Gastroesophageal sphincter (tissue), 4 donors: ENCODE results near the gene SLFNL1. TPM values are rescaled to one million over a fixed set of nuclear protein-coding genes. Genes with fewer than 3 reads are reported as not detected.

Experiments used
- ATAC-seq: fragments of 150-250 bp; one replicate; pipeline ENCODE4 v1.9.1; 2016; ENCODE audit warnings: mild to moderate bottlenecking, moderate library complexity
- H3K27ac ChIP-seq, 4 donors: fragments of 200-600 bp; sonication (generic) in 3 of 4; 1 replicate in 3 of 4; 2 replicates in 1 of 4; pipeline ENCODE4 v1.5.1; 2016 to 2019
- H3K27me3 ChIP-seq: fragments of 200-600 bp; sonication (generic); one replicate; pipeline ENCODE4 v1.5.1; 2019
- H3K36me3 ChIP-seq, 2 donors: fragments of 200-600 bp; sonication (generic); one replicate each; pipeline ENCODE4 v1.5.1; 2019; ENCODE audit warnings: control low read depth in 1 of 2
- H3K4me1 ChIP-seq, 3 donors: fragments of 200-600 bp; sonication (generic); 1 replicate in 2 of 3; 2 replicates in 1 of 3; pipeline ENCODE4 v1.5.1; 2016 to 2019; ENCODE audit warnings: control low read depth in 2 of 3
- H3K4me3 ChIP-seq, 2 donors: fragments of 200-600 bp; sonication (generic); one replicate each; pipeline ENCODE4 v1.5.1; 2019; ENCODE audit warnings: mild to moderate bottlenecking in 1 of 2, moderate library complexity in 1 of 2
- H3K9me3 ChIP-seq, 3 donors: fragments of 200-600 bp; sonication (generic); one replicate each; pipeline ENCODE4 v1.5.1; 2017 to 2019; ENCODE audit warnings: control low read depth in 2 of 3
- CTCF ChIP-seq, 4 experiments: fragments of 200-600 bp in 2 of 4; fragments of 450-650 bp in 2 of 4; sonication (generic) in 1 of 4; IDR thresholded peaks; one replicate each; pipeline ENCODE4 v1.5.1; 2017 to 2019; ENCODE audit warnings: antibody characterized with exemption in 4 of 4, mild to moderate bottlenecking in 2 of 4, moderate library complexity in 2 of 4
- EP300 ChIP-seq: sonication (generic); formaldehyde crosslinking; IDR thresholded peaks from one replicate; pipeline ENCODE4 v1.6.1; 2017; ENCODE audit warnings: antibody characterized with exemption, mild to moderate bottlenecking
- POLR2A ChIP-seq, 2 donors: fragments of 450-650 bp; IDR thresholded peaks; one replicate each; pipeline ENCODE4 v1.6.1; 2017; ENCODE audit warnings: antibody characterized with exemption in 2 of 2, mild to moderate bottlenecking in 2 of 2, moderate library complexity in 1 of 2
- POLR2AphosphoS5 ChIP-seq: sonication (generic); formaldehyde crosslinking; IDR thresholded peaks from one replicate; pipeline ENCODE4 v1.6.1; 2017; ENCODE audit warnings: antibody characterized with exemption
- WGBS, 2 donors: methylation state at CpG; one replicate each; pipeline ENCODE4 v1.1.5; 2018; ENCODE audit warnings: low coverage in 1 of 2; 5-methylcytosine and 5-hydroxymethylcytosine counted together
- total RNA-seq, 4 donors: library from RNA; depleted of rRNA; stranded (reverse); fragments of >200 nt; gene quantifications; one replicate each; pipeline ENCODE4 v1.1.0, GENCODE V29; 2016

SLFNL1 gene
- total RNA-seq, 4 donors from 2014 or later = 0.35 to 0.81 (median 0.41) TPM

- peaks cover 0 to 91% of the 10 kb centered on the region in 2 donors for H3K36me3 ChIP-seq
- H3K4me1 ChIP-seq = peaks cover 0 to 26% (median 4%) of the 10 kb centered on the region in 3 donors
- no peaks in the 10 kb centered on the region for H3K27me3 ChIP-seq
- 79% methylated on average over 2 of the region's 10 CpGs; no CpG with 5 or more reads in 1 of the 2 donors for WGBS, 2 donors
- no peak overlapping the region for H3K4me3 ChIP-seq
- TF ChIP-seq CTCF (IDR thresholded peaks at IDR 0.05) (no peak), POLR2A (IDR thresholded peaks at IDR 0.05) (no peak), POLR2AphosphoS5 (no peak), EP300 (no peak)
- H3K9me3 ChIP-seq = no peaks in the 10 kb centered on the region
- no peak for ATAC-seq
- H3K27ac ChIP-seq = peak overlapping the region in 3 of 4 donors; percentile 66 to 74 (median 68)
These were observed 24.8 kb upstream of the SLFNL1 start for GRCh38 chr1:41046347-41046775.

- Histone ChIP-seq H3K4me3 (no peak overlapping the region), H3K9me3 (no peaks in the 10 kb centered on the region), H3K36me3 (peaks cover 0 to 93% of the 10 kb centered on the region in 2 donors), H3K27me3 (no peaks in the 10 kb centered on the region), H3K4me1 (peaks cover 0 to 26% (median 4%) of the 10 kb centered on the region in 3 donors), H3K27ac (peak overlapping the region in 3 of 4 donors; percentile 66 to 74 (median 68))
- TF ChIP-seq POLR2AphosphoS5 (peak; percentile 63), EP300 (no peak), CTCF (IDR thresholded peaks at IDR 0.05) (no peak), POLR2A (IDR thresholded peaks at IDR 0.05) (no peak)
- WGBS, 2 donors = 20 to 26% methylated on average over 1 to 5 of the region's 5 CpGs
- peak; percentile 94 for ATAC-seq
These were observed 24.2 kb upstream of the SLFNL1 start for GRCh38 chr1:41045740-41046139.

GRCh38 chr1:41044187-41044586 lies 22.7 kb upstream of the SLFNL1 start:
- Histone ChIP-seq H3K4me3 (no peak overlapping the region), H3K27ac (peak overlapping the region in 1 of 4 donors; percentile 68), H3K27me3 (no peaks in the 10 kb centered on the region), H3K9me3 (no peaks in the 10 kb centered on the region), H3K4me1 (peaks cover 0 to 26% (median 4%) of the 10 kb centered on the region in 3 donors), H3K36me3 (peaks cover 0 to 93% of the 10 kb centered on the region in 2 donors)
- TF ChIP-seq POLR2A (IDR thresholded peaks at IDR 0.05) (no peak), POLR2AphosphoS5 (no peak), EP300 (no peak), CTCF (IDR thresholded peaks at IDR 0.05) (no peak)
- ATAC-seq = no peak
- WGBS, 2 donors = 69 to 89% methylated on average over 2 of the region's 2 CpGs

DNA sequence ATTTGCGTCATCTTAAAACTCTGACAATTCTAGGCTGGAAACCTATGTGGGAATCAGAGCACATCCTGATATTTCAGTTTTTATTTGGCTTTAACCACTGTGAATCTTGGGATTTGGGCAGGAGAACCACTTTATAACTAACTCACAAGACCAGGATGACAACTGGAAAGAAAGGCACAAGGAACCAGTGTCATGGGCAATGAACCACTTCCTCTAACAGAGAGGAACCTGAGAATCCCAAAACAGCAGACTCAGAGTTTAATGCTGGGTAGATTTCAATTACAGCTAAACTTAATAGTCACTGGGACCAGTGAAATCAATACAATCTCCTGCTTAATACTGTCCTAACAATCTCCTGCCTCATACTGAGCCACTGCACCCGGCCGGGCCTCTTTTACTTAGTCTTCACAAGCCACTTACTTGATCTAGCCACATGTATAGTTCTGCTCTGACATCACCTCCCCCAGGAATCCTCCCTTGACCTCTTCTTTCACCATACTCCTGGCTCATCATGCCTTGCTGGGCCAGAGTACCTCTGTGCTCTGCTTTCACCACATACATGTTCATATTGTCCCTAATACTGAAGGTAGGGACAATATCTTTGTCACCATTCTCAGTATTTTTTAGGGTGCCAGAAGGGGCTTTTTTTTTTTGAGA lies 20.2 kb upstream of the SLFNL1 start:
- 89 to 100% methylated on average over 3 of the region's 3 CpGs for WGBS, 2 donors
- Histone ChIP-seq H3K27ac (no peak overlapping the region), H3K36me3 (peaks cover 1 to 94% of the 10 kb centered on the region in 2 donors), H3K4me1 (peaks cover 0 to 24% (median 4%) of the 10 kb centered on the region in 3 donors), H3K9me3 (no peaks in the 10 kb centered on the region), H3K27me3 (no peaks in the 10 kb centered on the region), H3K4me3 (no peak overlapping the region)
- TF ChIP-seq CTCF (IDR thresholded peaks at IDR 0.05) = no peak
- TF ChIP-seq POLR2A (IDR thresholded peaks at IDR 0.05) = no peak
- no peak for TF ChIP-seq POLR2AphosphoS5
- TF ChIP-seq EP300 = no peak
- no peak for ATAC-seq

GRCh38 chr1:41038110-41038509 lies 16.6 kb upstream of the SLFNL1 start:
- no peaks in the 10 kb centered on the region for H3K27me3 ChIP-seq
- no peaks in the 10 kb centered on the region for H3K9me3 ChIP-seq
- no peak overlapping the region for H3K27ac ChIP-seq
- H3K4me3 ChIP-seq = no peak overlapping the region
- H3K36me3 ChIP-seq = peaks cover 4 to 96% of the 10 kb centered on the region in 2 donors
- no peaks in the 10 kb centered on the region for H3K4me1 ChIP-seq
- no peak for ATAC-seq
- TF ChIP-seq POLR2AphosphoS5 = no peak
- TF ChIP-seq CTCF (IDR thresholded peaks at IDR 0.05) = peak in 2 of 4 experiments; percentile 16 to 24
- 91 to 97% methylated on average over 3 to 4 of the region's 5 CpGs for WGBS, 2 donors
